ENCODE results near the gene TEX14.

GRCh38 chr17:58665946-58666857, 25.6 kb downstream of the TEX14 start:
- TF ChIP-seq, protein P1, sequence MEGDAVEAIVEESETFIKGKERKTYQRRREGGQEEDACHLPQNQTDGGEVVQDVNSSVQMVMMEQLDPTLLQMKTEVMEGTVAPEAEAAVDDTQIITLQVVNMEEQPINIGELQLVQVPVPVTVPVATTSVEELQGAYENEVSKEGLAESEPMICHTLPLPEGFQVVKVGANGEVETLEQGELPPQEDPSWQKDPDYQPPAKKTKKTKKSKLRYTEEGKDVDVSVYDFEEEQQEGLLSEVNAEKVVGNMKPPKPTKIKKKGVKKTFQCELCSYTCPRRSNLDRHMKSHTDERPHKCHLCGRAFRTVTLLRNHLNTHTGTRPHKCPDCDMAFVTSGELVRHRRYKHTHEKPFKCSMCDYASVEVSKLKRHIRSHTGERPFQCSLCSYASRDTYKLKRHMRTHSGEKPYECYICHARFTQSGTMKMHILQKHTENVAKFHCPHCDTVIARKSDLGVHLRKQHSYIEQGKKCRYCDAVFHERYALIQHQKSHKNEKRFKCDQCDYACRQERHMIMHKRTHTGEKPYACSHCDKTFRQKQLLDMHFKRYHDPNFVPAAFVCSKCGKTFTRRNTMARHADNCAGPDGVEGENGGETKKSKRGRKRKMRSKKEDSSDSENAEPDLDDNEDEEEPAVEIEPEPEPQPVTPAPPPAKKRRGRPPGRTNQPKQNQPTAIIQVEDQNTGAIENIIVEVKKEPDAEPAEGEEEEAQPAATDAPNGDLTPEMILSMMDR (IDR thresholded peaks at IDR 0.05) = no peak
- TF ChIP-seq NRF1 (IDR thresholded peaks at IDR 0.05; ENCODE audit: low read depth, low read length) = no peak
- TF ChIP-seq SMC3 (IDR thresholded peaks at IDR 0.05; ENCODE audit: low read depth, low read length) = no peak
- TF ChIP-seq, protein P2, sequence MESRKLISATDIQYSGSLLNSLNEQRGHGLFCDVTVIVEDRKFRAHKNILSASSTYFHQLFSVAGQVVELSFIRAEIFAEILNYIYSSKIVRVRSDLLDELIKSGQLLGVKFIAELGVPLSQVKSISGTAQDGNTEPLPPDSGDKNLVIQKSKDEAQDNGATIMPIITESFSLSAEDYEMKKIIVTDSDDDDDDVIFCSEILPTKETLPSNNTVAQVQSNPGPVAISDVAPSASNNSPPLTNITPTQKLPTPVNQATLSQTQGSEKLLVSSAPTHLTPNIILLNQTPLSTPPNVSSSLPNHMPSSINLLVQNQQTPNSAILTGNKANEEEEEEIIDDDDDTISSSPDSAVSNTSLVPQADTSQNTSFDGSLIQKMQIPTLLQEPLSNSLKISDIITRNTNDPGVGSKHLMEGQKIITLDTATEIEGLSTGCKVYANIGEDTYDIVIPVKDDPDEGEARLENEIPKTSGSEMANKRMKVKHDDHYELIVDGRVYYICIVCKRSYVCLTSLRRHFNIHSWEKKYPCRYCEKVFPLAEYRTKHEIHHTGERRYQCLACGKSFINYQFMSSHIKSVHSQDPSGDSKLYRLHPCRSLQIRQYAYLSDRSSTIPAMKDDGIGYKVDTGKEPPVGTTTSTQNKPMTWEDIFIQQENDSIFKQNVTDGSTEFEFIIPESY (IDR thresholded peaks at IDR 0.05; ENCODE audit: borderline replicate concordance, low read depth) = no peak
- TF ChIP-seq POLR2AphosphoS5 (IDR thresholded peaks at IDR 0.05; ENCODE audit: low read depth, low read length) = no peak
- TF ChIP-seq MXI1 (IDR thresholded peaks at IDR 0.05; ENCODE audit: low read depth, low read length) = no peak
- TF ChIP-seq, protein P3, sequence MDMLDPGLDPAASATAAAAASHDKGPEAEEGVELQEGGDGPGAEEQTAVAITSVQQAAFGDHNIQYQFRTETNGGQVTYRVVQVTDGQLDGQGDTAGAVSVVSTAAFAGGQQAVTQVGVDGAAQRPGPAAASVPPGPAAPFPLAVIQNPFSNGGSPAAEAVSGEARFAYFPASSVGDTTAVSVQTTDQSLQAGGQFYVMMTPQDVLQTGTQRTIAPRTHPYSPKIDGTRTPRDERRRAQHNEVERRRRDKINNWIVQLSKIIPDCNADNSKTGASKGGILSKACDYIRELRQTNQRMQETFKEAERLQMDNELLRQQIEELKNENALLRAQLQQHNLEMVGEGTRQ (IDR thresholded peaks at IDR 0.05; ENCODE audit: borderline replicate concordance, low read depth, low read length) = no peak
- no peak for TF ChIP-seq RXRA (IDR thresholded peaks at IDR 0.05; ENCODE audit: borderline replicate concordance, low read depth)
- no peak for TF ChIP-seq SIN3A (IDR thresholded peaks at IDR 0.05; ENCODE audit: borderline replicate concordance, low read depth, low read length)

All from SK-N-SH (cell line).